Stimulated activated naive B cell treated with anti-CD40 and anti-IgM and Interleukin-4, amounts not matched to agents 10 μg/mL and 1 μg/mL and 100 μg/mL, for 72 hours (primary cell): ENCODE measurements around the gene TRPM8.

Experiments
- ATAC-seq, 2 donors: fragments of 150-1000 bp; cut with Tn5 transposase; replicated peaks; 2 replicates each; pipeline ENCODE4 v1.10.0; 2021; ENCODE audit warnings: moderate library complexity in 1 of 2
- DNase-seq: peaks from one replicate; pipeline ENCODE4 v3.0.0; 2021
- H3K27ac Mint-ChIP-seq: one replicate; pipeline ENCODE4 v1.8.0; 2022; ENCODE audit warnings: mild to moderate bottlenecking, mixed read lengths
- H3K27me3 Mint-ChIP-seq, 2 donors: one replicate each; pipeline ENCODE4 v1.8.0; 2022; ENCODE audit warnings: mixed read lengths in 2 of 2
- H3K36me3 Mint-ChIP-seq, 2 donors: one replicate each; pipeline ENCODE4 v1.8.0; 2022; ENCODE audit warnings: mixed read lengths in 2 of 2, mild to moderate bottlenecking in 1 of 2
- H3K4me1 Mint-ChIP-seq, 2 donors: one replicate each; pipeline ENCODE4 v1.8.0; 2022; ENCODE audit warnings: mixed read lengths in 2 of 2, mild to moderate bottlenecking in 1 of 2
- H3K4me3 Mint-ChIP-seq, 2 donors: one replicate each; pipeline ENCODE4 v1.8.0; 2022; ENCODE audit warnings: mild to moderate bottlenecking in 2 of 2, mixed read lengths in 2 of 2, moderate library complexity in 1 of 2
- H3K9me3 Mint-ChIP-seq, 2 donors: one replicate each; pipeline ENCODE4 v1.8.0; 2022; ENCODE audit warnings: mixed read lengths in 2 of 2, mild to moderate bottlenecking in 1 of 2

TRPM8 gene

DNA sequence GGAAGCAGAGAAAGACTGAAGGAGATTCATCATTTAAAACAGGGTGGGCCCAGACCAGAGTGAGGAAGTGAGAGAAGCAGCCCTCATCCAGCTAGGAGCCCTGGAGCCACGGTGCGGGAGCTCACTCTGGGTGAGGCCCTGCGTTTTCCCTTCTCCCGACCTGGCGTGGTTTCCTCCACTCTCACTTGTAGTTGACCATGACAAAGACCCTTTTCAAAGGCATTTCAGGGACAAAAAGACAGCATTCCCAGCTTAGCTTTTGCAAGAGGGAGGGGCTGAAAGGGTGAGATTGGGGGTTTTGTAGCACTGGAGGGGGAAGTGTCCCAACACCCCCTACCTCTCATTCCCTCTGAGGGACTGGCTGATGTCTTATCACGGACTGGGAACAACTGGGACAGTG is 56.6 kb downstream of the TRPM8 start:
- no peak for DNase-seq
- ATAC-seq = no peak
- Mint-ChIP-seq H3K4me1 (no peaks in the 10 kb centered on the region), H3K36me3 (no peaks in the 10 kb centered on the region), H3K27ac (no peak overlapping the region), H3K27me3 (peaks cover 48 to 73% of the 10 kb centered on the region in 2 donors), H3K9me3 (peaks cover 0 to 2% of the 10 kb centered on the region in 2 donors), H3K4me3 (no peak overlapping the region)

DNA sequence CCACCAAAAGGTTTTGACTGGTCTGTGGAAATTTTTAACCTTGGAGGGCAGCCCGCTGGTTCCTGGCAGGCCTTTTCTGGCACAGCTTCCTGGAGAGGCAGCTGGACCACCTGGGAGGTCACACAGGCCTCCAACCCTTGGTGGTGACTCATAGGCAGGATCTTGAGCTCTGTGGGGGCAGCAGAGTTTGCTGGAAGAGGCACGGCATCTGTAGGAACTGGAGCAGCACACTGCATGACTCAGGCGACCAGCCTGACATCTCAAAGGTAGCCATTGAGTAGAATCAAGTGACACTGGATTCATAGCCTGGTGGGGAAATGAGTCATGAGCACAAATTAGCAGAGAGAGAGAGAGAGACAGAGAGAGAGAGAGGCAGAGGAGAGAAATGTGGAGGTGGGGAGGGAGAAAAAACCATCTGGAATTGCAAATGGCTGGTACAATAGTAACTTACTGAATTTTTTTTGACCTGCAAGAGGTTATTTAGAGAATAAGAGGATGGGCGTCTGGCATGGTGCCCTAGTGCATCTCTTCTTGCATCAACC is 57.4 kb downstream of the TRPM8 start:
- no peak for DNase-seq
- peak in 1 of 2 donors; percentile 22 for ATAC-seq
- no peaks in the 10 kb centered on the region for H3K36me3 Mint-ChIP-seq
- no peaks in the 10 kb centered on the region for H3K4me1 Mint-ChIP-seq
- no peak overlapping the region for H3K4me3 Mint-ChIP-seq
- H3K27ac Mint-ChIP-seq = no peak overlapping the region
- H3K27me3 Mint-ChIP-seq = peaks cover 46 to 72% of the 10 kb centered on the region in 2 donors
- H3K9me3 Mint-ChIP-seq = peaks cover 0 to 2% of the 10 kb centered on the region in 2 donors

DNA sequence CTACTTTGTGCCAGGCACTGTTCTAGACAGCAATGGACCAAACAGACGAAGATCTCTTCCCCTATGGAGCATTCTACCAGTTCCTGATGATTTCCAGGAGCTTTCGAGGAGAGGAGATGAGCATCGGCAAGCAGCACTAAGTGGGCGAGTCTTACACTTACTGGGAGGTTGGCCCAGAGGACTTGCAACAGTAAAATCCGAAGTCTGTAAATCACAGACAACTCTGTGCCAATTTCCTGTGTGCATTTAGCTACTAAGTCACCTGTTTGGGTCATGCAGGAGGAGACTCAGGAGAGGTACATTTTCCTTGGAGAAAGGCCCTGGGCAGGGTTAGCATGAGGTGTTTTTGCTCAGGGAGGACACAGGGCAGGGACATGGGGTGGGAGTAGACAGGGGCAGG is 58.9 kb downstream of the TRPM8 start:
- H3K4me1 Mint-ChIP-seq = no peaks in the 10 kb centered on the region
- peaks cover 48 to 70% of the 10 kb centered on the region in 2 donors for H3K27me3 Mint-ChIP-seq
- no peak overlapping the region for H3K4me3 Mint-ChIP-seq

DNA sequence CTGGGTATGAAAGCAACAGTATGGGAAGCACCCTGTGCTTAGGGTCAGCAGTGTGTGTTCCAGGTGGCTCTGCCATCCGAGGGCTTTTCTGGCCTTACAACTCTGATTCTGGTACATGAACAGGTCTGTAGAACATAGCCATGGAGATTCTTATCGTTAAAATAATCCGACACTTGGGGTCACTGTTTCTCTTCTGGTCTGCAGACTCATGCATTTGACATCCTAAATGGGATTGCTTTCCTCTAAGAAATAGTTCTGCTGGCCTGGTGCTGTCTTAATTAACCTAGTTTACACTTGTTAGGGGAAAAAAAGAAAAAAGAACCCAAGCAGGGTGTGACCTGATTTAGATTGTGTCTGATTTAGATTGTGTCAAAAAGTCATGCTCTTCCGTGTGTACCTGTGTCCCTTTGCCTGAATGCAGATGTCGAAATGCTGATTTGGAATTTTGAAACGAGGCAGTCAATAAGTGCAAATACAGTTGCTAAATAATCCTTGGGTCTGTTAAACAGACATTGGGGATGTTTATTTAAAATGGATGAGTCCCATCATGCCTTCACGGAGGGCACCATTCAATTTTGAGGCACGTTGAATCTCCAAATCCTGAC is 59.6 kb downstream of the TRPM8 start:
- Mint-ChIP-seq H3K9me3 (no peaks in the 10 kb centered on the region), H3K4me3 (no peak overlapping the region), H3K27me3 (peaks cover 46 to 70% of the 10 kb centered on the region in 2 donors)

More for the DNA sequence above, 58.9 kb downstream of the TRPM8 start:
- ATAC-seq (no peak), DNase-seq (no peak)
- Mint-ChIP-seq H3K27ac (no peak overlapping the region), H3K9me3 (peaks cover 0 to 2% of the 10 kb centered on the region in 2 donors), H3K36me3 (no peaks in the 10 kb centered on the region)

DNA sequence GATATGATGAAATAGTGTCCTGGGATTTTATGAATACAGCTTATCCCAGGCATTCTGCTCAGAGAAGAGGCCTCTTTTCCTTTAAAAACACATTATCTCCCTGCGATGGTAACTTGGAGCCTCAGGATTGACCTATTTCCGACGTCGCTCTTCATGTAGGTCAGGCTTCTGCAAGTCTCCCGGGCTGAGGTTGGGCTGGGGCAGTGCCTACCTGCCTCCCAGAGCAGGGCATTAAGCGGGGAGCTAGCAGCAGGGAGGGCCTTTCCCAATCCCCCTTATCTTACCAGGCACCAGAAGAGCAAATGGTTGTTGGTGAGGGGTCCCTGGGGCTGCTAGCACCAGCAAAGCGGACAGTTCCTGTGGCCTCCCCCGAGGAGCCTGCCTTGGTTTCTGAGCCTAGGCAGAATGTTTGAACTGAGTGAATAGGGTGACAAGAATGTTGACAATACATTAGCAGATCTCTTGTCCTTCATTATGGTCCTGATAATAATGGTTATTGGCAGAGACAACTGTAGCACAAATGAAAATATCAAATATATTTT is 60.2 kb downstream of the TRPM8 start:
- Mint-ChIP-seq H3K4me3 (no peak overlapping the region), H3K27ac (no peak overlapping the region), H3K9me3 (no peaks in the 10 kb centered on the region), H3K4me1 (no peaks in the 10 kb centered on the region), H3K27me3 (peaks cover 46 to 69% of the 10 kb centered on the region in 2 donors), H3K36me3 (no peaks in the 10 kb centered on the region)
- no peak for DNase-seq
- no peak for ATAC-seq

More for the DNA sequence above, 59.6 kb downstream of the TRPM8 start:
- ATAC-seq = peak; percentile 73 to 82
- no peaks in the 10 kb centered on the region for H3K4me1 Mint-ChIP-seq
- no peaks in the 10 kb centered on the region for H3K36me3 Mint-ChIP-seq
- no peak for DNase-seq
- no peak overlapping the region for H3K27ac Mint-ChIP-seq

DNA sequence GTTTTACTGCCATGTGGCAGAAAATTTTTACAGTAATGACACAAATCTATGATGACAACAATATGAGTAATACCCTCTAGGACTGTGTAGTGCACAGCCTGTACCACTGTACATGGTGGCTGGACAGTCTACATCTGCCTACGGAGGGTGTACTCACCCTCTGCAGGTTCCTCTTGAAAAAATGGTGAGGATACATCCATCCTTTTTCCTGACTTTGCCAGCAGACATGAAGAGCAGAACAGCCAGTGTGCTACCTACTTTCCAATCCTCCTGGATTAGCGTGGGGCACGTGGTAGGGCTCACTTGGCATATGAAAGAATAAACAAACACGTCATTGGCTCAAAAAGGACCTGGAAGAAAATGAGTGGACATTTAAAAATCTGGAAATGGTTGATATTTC is 62.6 kb downstream of the TRPM8 start:
- Mint-ChIP-seq H3K36me3 (no peaks in the 10 kb centered on the region), H3K4me1 (no peaks in the 10 kb centered on the region), H3K9me3 (no peaks in the 10 kb centered on the region), H3K4me3 (no peak overlapping the region), H3K27me3 (peaks cover 51 to 63% of the 10 kb centered on the region in 2 donors), H3K27ac (no peak overlapping the region)
- ATAC-seq (no peak), DNase-seq (no peak)

DNA sequence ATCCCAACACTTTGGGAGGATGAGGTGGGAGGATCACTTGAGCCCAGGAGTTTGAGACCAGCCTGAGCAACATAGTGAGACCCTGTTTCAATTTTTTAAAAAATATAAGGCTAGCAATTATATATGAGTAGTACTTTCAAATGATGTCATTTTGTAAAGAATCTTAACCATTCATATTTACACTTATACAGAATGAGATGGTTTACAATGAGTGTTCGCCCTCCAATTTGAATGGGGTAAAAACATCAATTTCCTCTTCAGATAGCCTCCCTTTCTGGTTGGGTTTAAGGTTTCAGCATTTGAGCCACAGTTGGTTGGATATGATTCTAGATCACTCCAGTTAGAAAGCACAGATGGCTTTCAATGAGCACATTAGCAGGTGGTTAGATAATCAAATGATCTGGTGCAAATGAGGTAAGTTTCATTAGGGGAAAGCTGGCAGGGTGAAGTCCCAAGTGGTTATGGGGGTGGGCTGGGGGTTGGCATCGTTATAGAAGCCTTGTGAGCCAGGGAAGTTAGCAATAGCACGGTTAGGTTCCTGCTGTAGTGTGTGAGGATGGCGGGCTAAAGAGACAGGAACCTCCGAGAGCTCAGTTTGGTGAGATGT is 63.9 kb downstream of the TRPM8 start:
- Mint-ChIP-seq H3K27me3 (peaks cover 53 to 68% of the 10 kb centered on the region in 2 donors), H3K9me3 (no peaks in the 10 kb centered on the region), H3K4me3 (no peak overlapping the region), H3K36me3 (peaks cover 0 to 2% of the 10 kb centered on the region in 2 donors), H3K27ac (no peak overlapping the region), H3K4me1 (no peaks in the 10 kb centered on the region)
- no peak for ATAC-seq
- no peak for DNase-seq

DNA sequence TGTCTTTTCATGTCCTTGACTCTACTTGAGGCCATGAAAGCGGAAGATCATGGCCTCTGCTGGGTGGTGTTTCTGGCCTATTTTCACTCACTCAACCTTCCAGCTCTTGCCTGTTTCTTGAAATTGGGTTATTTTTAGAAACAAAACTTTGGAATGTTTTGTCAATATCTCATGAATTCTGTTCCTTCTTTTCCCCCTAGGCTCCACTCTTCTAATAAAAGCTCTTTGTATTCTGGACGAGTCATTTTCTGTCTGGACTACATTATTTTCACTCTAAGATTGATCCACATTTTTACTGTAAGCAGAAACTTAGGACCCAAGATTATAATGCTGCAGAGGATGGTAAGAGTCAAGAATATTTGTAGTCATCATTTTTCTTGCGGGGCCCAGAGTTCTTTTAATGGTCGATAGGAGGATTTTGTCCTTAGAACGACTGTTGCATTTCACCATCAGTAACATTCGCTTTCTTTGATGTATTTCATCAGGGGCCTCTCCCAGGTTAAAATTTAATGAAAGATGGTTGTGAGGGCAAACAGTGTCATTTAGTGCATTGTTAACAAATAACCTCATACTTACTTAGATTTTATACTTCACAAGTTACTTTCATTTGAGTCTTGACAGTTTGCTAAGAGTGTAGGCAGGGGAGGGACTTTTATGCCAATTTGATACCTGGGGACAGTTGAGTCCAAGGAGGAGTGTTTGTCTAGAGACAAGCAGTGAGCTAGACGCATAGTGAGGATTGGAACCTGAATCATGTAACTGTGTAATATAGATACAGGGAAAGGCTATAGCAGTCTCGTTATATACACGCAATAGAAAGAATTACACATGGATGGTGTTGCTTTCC is 64.6 kb downstream of the TRPM8 start:
- ATAC-seq = no peak
- no peak overlapping the region for H3K27ac Mint-ChIP-seq
- no peaks in the 10 kb centered on the region for H3K4me1 Mint-ChIP-seq
- H3K36me3 Mint-ChIP-seq = peaks cover 0 to 2% of the 10 kb centered on the region in 2 donors
- peaks cover 45 to 61% of the 10 kb centered on the region in 2 donors for H3K27me3 Mint-ChIP-seq
- no peak overlapping the region for H3K4me3 Mint-ChIP-seq
- H3K9me3 Mint-ChIP-seq = no peaks in the 10 kb centered on the region
- no peak for DNase-seq

DNA sequence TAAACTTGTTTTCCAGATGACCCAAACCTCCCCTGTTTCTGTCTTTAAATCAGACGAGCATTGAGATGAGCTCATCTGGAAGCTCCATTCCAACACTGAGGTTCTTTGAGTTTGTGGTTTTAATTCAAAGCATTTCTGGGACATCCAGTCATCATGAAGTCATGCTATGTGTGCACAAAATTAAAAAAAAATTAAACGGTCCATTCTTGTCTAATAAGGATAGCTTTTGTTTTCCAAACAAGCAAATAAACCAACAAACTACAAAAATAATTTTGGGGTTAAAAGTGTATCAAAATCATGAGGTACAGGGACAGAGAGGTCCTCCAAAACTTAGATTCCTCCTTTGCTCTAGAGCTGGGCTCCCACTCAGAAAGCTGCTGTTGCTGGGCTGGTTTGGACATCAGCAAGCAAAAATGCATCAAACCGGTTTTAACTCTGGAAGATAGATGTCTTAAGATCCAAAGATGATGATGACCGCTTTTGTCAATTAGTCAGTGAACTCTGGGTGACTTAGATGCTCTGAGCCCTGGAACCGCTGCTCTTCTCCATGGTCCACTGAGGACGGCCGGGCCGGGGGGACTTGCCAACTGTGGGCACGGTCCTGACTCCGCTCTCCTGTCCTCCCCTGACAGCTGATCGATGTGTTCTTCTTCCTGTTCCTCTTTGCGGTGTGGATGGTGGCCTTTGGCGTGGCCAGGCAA is 65.4 kb downstream of the TRPM8 start:
- H3K4me1 Mint-ChIP-seq = no peaks in the 10 kb centered on the region
- H3K4me3 Mint-ChIP-seq = no peak overlapping the region
- no peaks in the 10 kb centered on the region for H3K9me3 Mint-ChIP-seq
- ATAC-seq (no peak), DNase-seq (no peak)
- H3K36me3 Mint-ChIP-seq = peaks cover 0 to 2% of the 10 kb centered on the region in 2 donors
- no peak overlapping the region for H3K27ac Mint-ChIP-seq
- peaks cover 39 to 55% of the 10 kb centered on the region in 2 donors for H3K27me3 Mint-ChIP-seq

DNA sequence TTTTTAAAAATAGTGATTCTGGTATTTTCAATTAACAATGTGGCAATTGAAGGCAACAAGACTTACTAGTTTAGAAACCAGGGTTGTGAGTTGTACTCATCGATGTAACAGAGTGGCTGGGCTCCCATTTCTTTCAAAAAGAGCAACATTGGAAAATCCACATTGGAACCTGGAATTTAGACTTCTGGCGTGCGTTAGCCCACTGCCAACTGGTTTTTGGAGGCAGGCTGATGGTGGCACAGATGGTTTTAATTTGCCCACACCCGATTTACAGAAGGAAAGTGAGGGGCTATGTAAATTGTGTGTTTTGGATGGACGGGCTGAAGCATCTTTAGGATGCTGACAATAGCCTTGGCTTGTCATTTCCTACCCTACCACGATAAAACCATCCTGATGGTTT is 66.3 kb downstream of the TRPM8 start:
- peaks cover 47 to 64% of the 10 kb centered on the region in 2 donors for H3K27me3 Mint-ChIP-seq
- ATAC-seq (no peak), DNase-seq (no peak)
- H3K4me1 Mint-ChIP-seq = peaks cover 0 to 3% of the 10 kb centered on the region in 2 donors
- H3K27ac Mint-ChIP-seq = no peak overlapping the region
- H3K36me3 Mint-ChIP-seq = peaks cover 5 to 7% of the 10 kb centered on the region in 2 donors
- peaks cover 5 to 6% of the 10 kb centered on the region in 2 donors for H3K9me3 Mint-ChIP-seq
- no peak overlapping the region for H3K4me3 Mint-ChIP-seq

DNA sequence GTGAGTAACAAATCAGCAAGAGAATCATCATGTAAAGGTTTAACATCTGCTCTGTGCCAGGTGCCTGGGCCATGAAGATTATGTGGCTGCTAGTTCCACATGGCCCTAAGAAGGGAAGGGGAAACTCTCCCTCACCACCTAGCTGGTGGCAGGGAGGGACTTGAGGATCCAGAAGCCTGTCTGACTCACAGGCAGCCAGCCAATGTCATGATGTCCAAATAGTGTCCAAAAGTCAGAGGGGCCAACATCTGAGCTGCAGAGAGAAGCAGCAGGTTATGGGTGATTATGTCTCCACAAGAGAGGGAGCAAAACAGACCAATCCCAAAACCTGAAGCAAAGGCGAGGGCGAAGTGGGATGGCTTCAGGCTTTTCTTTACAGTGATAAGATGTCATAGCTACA is 71.4 kb downstream of the TRPM8 start:
- H3K4me3 Mint-ChIP-seq = no peak overlapping the region
- DNase-seq = no peak
- no peak for ATAC-seq
- no peak overlapping the region for H3K27ac Mint-ChIP-seq
- peaks cover 53 to 73% of the 10 kb centered on the region in 2 donors for H3K27me3 Mint-ChIP-seq
- H3K36me3 Mint-ChIP-seq = peaks cover 5 to 7% of the 10 kb centered on the region in 2 donors
- H3K4me1 Mint-ChIP-seq = peaks cover 10 to 16% of the 10 kb centered on the region in 2 donors
- peaks cover 5 to 6% of the 10 kb centered on the region in 2 donors for H3K9me3 Mint-ChIP-seq

DNA sequence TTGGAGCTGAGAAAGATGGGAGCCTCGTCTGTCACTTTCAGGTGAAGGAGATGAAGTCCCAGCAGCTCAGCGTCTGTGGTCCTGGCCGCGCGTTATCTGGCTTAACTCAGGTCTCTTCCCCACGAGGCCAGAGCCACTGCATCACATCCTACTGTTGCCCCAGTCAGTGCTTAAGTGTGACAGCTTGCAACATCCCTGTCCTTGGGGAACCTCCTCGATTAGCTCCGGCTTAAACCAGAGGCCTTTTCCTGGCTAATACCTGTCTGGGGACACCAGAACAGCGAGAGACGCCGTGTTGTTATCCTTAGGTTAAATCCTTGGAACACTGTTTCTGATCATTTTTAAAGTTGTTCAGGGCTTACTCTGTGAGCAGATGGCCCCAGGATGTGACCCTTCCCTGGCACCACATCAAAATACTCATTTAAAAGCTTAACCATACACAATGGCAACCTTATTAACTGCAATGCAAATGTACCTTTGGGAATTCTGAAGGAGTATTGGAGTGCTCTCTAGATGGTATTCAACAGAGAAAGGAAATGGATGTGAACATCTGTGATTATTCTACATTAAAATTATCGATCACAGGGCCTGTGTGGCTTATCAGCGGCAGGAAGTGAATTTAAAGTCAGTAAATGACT is 72.2 kb downstream of the TRPM8 start:
- H3K4me1 Mint-ChIP-seq = peaks cover 10 to 16% of the 10 kb centered on the region in 2 donors
- H3K27me3 Mint-ChIP-seq = peaks cover 46 to 65% of the 10 kb centered on the region in 2 donors
- no peak for ATAC-seq
- H3K9me3 Mint-ChIP-seq = peaks cover 5 to 6% of the 10 kb centered on the region in 2 donors
- no peak for DNase-seq
- H3K36me3 Mint-ChIP-seq = peaks cover 5 to 7% of the 10 kb centered on the region in 2 donors
- H3K27ac Mint-ChIP-seq = no peak overlapping the region
- no peak overlapping the region for H3K4me3 Mint-ChIP-seq

DNA sequence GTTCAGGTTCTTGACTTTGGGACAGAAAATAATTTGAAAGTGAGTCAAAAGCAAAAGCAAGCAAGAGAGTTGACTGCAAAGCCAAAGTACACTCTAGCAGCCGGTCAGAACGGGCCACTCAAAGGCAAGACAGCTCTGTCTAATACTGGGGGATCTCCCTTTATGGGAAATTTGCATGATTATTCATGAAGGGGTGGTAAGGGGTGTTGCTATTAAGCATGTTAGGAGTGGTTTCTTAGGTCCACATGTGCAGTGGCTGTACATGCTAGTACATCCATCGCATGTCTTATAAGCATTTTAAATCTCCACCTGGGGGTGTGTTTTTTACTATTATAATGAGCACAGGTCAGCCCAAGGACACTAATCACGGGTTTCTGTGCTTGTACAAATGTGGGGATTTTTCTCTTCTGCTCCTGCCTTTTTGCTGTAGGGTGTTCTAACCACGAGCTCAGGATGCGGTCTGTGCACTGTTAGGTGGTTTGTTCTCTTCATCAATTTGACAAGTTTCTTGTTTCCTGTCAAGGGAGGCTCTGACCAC is 73.2 kb downstream of the TRPM8 start:
- Mint-ChIP-seq H3K4me3 (no peak overlapping the region), H3K4me1 (peaks cover 10 to 16% of the 10 kb centered on the region in 2 donors), H3K27ac (no peak overlapping the region), H3K36me3 (peaks cover 5 to 7% of the 10 kb centered on the region in 2 donors), H3K9me3 (peaks cover 5 to 6% of the 10 kb centered on the region in 2 donors), H3K27me3 (peaks cover 38 to 55% of the 10 kb centered on the region in 2 donors)
- DNase-seq = no peak
- peak; percentile 93 to 96 for ATAC-seq
